Activated CD8-positive, alpha-beta memory T cell treated with anti-CD3 and anti-CD28 coated beads for 1 hour (primary cell): ENCODE data around the gene VWA2.

ENCODE experiments used
- DNase-seq, 2 donors: peaks; one replicate each; pipeline ENCODE4 v3.0.0-alpha.2; 2020; ENCODE audit warnings: low read depth in 1 of 2; ENCODE audit errors: extremely low read depth in 1 of 2

Gene VWA2, protein sequence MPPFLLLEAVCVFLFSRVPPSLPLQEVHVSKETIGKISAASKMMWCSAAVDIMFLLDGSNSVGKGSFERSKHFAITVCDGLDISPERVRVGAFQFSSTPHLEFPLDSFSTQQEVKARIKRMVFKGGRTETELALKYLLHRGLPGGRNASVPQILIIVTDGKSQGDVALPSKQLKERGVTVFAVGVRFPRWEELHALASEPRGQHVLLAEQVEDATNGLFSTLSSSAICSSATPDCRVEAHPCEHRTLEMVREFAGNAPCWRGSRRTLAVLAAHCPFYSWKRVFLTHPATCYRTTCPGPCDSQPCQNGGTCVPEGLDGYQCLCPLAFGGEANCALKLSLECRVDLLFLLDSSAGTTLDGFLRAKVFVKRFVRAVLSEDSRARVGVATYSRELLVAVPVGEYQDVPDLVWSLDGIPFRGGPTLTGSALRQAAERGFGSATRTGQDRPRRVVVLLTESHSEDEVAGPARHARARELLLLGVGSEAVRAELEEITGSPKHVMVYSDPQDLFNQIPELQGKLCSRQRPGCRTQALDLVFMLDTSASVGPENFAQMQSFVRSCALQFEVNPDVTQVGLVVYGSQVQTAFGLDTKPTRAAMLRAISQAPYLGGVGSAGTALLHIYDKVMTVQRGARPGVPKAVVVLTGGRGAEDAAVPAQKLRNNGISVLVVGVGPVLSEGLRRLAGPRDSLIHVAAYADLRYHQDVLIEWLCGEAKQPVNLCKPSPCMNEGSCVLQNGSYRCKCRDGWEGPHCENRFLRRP

DNA sequence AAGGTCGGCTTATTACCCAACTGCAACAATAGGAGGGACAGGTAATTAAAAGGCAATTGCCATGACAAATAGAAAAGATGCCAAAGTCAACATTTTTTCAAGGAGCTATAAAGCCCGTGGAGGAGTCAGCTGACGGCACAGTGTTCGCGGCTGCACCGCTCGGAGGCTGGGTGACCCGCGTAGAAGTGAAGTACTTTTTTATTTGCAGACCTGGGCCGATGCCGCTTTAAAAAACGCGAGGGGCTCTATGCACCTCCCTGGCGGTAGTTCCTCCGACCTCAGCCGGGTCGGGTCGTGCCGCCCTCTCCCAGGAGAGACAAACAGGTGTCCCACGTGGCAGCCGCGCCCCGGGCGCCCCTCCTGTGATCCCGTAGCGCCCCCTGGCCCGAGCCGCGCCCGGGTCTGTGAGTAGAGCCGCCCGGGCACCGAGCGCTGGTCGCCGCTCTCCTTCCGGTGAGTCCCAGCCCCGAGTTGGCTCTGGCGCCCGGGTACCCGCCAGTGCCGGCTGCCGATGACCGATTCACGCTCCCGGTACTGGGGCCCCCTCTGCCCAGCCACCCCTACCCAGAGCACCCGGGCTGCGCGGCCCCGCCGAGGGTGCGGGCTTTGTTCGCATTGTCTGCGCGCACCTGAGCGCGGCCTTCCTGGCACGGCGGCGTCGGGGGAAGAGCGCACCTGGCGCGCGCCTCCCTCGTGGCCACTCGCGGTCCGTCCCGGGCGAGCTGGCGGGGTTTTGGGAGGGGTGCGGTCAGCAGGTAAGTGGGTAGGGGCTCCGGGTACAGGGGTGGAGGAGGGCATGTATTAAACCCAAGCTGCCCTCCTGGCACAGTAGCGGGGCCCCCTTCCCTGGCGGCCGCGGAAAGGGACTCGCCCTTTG is at the start of gene VWA2:
Gene VWA2, plus strand, starts transcription at position 138 of the 877 bp plus-strand sequence. CDS start 9,460 bp downstream, outside the sequence.
- DNase-seq = peak in 1 of 2 donors; percentile 8

DNA sequence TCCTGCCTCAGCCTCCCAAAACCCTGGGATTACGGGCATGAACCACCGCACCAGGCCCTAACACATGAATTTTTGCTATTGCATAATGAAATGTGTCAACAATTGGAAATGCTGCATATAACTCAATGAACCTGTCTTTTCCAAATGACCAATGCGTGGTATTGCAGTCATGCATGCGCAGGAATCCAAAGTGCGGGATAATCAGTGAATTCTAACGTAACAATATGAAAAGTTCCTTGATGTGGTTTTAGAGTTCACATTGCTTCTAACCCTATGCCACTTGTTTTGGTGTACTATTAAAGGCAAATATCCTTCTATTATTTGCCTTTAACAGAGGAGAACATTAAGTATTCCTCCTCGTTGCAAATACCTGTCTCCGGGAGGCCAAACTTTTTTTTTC is 49.4 kb upstream of the VWA2 start:
- no peak for DNase-seq

DNA sequence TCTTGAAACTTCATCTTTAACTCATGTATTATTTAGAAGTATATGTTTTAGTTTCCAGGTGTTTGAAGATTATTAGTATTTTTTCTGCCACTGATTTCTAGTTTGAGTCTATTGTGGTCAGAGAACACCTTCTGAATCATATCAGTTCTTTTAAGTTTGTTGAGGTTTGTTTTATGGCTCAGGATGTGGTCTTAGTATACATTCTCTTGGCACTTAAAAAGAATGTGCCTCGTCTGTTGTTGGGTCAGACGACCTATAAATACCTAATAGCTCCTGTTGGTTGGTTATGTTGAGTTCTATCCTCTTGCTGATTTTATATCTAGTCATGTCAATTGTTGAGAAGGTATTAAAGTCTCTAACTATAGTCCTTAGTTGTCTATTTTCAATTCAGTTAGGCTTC is 44.0 kb upstream of the VWA2 start:
- no peak for DNase-seq

DNA sequence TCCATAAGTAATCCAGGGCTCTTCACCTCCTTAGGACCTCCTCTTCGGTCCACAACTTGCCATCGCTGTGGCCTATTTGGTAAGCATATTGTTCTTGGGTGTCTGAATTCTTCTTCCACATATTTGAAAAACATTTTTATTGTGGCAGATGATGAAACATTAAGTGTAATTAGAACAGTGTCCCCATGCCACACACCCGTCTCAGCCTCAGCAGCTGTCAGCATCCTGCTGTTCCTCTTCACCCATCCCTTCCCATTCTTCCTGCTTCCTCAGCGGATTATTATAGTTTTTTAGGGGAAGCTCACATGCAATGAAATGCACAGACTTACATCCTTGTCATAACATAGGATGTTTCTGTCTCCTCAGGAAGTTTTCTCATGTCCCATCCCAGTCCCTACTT is 39.8 kb upstream of the VWA2 start:
- no peak for DNase-seq

DNA sequence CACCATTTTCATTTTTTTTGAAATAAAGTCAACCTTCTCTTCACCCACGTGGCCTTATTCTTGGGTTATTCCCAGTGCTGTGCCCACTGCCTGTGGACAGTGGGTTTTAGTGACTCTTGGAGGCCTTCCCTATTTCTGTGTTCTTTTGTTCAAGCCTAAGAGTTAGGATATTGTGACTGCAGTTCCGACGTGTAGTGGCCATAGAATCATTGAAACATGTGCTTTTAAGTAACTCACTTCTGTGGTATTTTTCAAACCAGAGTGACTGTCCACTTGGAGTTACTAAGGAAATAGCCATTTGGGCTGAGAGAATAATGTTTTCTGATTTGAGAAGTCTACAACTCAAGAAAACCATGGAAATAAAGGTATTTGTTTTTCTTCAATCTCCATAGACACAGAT is 36.2 kb upstream of the VWA2 start:
- no peak for DNase-seq

DNA sequence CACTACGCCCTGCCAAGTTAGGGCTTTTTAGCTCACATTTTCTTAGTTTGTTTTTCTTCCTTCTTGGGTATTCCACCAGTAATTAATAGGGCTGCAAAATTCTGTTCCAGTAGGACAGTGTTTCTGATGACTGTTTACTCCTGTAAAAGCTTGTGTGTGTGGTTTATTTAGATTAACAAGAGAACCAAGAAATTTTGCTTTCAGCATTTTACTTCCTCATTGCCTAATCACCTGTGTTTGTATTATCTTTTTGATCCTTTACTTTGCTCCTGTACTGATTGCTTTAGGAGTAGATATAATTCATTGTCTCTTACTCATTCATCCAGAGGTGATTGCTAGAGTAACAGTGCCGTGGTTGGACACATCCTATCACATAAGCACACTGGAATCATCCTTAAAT is 32.2 kb upstream of the VWA2 start:
- no peak for DNase-seq

DNA sequence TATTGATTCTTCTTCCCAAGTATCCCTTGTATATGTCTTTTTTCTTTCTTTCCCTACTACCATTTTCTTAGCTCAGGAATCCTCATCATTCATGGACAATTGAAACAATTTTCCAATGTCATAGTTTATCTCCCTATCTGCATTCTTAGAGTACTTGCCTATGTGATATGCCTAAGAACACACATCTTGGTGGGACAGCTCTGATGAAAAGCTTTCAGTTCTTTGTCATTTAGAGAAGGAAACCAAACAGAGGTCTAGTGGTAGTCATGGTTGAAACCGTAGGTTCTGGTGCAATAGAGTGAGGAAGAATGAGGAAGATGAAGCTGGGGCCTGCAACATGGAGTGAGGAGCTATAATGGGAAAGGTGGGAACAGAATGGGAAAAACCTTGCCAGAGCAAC is 31.7 kb upstream of the VWA2 start:
- DNase-seq = no peak

DNA sequence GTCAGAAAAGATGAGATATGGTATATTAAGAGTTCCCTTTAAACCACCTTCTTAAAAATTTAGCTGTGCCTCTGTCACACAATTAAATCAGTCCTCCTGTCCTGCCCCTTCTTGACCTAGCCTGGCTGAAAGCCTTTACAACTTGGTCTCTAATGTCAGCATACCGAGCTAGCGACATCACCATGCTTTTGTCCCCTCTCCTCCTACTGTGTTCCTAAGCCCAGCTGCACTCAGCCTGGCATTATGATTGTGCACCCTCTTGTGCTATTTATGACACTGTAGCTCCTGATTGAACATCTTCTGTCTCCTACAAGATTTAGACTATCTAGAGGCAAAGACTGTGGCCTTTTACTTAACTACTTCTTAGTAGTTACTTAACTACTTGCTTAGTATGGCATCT is 30.7 kb upstream of the VWA2 start:
- DNase-seq = no peak

DNA sequence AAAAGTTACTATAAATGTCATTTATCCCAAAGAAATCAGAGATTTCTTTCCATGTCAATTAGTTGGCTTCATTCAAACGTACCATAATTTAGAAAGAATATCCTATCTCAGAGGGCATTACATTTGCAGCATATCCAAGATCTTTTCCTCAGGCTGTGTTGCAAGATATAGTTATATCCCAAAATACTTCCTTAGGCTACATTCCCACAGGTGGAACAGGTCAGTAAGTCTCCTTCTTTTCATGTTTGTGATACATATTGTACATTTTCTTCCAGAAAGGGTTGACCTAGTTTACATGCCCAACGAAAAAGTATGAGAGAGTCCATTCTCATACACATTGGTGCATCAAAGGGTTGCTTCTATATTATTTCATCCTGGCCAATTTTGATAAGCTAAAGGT is 26.9 kb upstream of the VWA2 start:
- no peak for DNase-seq

DNA sequence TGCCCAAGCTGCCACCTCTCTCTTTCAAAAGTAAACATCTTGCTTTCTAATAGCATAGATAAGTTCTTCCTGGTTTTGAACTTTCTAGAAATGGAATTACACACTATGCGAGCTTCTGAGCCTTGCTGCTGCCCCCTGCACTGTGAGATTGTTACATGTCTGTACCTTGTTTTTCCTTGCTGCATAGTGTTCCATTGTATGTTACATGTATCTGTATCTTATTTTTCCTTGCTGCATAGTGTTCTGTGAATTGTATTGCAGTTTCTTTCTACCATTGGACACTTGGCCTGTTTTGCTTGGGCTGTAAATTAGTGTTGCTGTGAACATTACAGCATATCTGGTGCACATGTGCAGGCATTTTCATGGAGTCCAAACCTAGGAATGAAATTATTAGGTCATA is 24.0 kb upstream of the VWA2 start:
- DNase-seq = no peak

DNA sequence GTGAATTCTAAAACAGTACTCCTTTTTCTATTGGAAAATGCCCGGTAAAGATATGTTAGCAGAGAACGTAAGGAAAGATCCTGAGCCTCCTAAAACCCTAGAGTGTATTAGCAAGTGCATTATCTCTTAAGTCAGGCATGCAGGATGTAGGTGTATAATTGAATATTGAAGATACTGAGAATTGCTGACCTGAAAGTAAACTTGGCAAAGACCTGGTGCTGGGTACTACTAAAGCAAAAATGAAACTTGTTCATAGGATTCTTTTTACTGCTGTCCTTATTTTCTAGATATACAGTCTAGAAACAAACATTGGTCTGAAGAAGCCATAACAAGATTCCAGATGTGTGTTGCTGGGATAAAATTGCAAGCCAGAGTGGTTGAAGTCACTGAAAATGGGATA is 18.8 kb upstream of the VWA2 start:
- DNase-seq = no peak

DNA sequence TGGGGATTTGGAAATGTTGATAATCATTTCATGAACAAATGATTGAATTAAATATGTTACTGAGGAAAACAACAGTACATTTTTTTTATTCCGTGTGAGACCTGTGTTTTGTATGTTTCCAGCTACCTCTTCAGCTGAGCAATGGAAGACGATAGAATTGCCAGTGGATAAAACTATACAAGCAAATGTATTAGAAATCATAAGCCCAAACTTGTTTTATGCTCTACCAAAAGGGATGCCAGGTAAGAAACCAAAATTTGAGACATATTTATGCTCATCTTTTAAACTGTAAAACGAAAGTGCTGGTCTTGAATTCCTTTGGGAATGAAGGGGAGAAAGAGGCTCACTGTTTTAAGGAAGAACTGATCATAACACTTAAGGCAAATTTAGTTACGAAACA is 17.8 kb upstream of the VWA2 start:
- no peak for DNase-seq

DNA sequence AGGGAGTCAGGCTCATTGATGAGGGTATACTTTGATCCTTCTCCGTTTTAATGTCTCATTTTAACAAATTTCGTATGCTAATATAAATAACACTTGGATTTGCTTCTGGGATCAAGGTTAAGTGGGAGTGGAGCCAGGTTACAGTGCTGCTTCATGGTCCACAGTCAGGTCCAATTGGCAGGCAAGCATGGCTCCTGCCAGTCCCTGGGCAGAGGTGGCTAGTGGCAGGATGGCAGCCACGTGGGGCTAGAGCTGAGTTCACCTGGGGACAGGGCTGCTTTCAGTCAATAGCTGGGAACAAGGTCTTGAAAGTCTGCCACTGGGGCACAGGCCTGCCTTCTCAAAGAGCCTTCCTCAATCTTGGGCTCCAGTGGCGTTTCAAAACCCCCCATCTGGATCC is 16.0 kb upstream of the VWA2 start:
- no peak for DNase-seq

DNA sequence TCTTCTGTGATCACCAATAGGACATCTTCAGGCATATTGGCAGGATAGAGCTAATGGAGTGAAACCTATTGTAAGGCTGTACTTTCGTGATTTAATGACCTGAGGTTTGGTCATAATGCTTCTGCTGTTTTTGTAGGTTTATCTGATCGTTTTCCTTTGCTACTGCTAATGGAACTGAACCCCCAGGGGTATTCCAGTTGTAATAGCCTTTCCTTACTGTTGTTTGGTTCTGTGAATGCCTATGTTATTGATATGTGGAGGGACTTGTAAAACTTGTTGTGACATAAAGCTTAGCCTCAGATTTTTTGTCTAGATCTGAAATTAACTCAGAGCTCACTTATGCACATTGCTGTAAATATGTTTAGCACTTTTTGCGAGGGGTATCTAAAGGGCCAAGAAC is 10.9 kb upstream of the VWA2 start:
- no peak for DNase-seq

DNA sequence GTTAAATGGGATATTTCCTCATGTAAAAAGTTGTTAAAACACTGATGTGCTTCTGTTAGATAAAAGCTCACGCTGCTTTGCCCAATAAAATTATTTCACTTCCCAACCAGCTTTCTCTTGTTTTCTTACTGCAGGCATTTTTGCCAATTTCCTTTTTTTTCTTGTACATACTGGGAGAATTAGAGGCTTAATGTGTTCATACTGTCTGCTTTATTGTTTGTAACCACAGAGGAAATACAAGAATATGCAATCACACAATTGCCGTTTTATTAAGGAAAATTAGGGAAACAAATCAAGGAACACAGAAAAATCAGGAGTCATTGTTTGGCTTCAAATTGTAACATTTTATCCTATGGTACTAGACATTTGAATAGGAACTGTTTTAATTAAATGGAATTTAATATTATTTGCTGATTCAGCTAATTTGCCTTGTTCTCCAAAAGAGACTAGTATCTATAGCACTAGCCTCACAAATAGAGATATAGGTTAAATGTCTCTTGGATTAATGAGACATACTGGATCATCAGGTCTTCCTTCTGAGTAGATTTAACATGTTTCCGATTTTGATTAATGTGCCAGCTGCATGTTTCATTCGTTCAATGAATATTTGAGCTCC is 6.4 kb upstream of the VWA2 start:
- no peak for DNase-seq

DNA sequence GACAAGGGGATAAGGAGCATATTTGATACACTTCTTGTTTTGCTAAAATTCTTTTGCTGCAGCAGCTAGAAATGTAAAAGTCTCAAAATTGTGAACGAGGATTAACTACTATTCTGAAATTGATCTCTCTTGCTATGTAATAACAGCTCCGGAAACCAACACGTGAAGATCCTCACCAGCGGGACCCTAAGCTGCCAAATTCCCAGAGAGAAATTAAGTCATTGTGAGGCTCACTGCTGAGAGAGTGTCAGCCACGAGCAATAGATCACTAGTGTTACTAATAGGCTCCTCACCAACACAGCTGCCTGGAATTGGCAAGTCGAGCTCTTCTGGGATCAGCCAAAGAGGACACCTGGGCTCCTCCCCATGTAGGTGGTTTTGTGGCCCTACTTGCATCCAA is 5.6 kb upstream of the VWA2 start:
- no peak for DNase-seq

DNA sequence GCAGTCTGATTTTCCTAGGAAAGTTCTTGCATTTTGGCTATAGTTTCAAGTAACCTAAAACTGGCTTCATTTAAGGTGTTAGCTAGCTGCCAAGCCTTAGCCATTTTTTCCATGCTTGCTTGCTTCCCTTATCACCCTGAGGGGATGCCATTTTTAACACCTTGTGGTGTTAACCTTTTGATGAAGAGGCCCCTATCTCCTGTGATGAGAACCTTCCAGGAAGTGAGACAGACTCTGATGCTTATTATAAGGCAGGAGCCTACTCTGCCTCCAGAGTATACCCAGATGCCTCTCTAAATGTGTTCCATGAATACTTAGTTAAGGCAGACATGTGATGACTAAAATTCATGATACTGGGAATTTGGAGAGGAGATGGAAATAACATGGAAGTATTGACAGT is 4.9 kb upstream of the VWA2 start:
- no peak for DNase-seq

DNA sequence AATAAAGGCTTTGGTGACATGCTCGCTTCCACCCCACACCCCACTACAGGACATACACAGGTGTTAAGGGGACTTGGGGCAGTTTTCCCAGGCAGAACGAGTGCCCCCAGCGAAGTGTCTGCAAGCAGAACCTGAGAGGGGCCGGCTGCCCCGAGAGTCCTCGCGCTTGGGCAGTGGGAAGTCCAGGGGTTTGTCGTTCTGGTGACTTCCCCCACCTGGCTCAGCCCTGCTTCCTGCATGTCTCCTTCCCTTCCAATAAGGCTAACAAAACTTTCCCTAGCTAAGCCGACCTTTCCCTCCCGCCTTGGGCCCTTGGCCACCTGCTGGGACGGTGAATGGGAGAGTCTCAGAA is 916 bp downstream of the VWA2 start:
- DNase-seq = no peak

DNA sequence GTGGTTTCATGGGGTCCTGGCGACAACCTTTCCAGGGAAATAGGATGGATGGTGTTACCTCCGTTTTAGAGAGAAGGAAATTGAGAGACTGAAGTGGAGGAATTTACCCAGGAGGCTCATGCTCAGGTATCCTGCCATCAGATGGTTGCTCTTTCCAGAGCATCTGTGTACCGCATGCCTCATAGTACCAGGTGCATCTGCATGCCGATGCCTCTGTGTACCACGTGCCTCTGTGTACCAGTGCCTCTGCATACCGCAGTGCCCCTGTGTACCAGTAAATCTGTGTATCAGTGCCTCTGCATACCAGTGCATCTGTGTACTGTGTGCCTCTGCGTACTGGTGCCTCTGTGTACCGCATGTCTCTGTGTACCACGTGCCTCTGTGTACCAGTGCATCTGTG is 3.2 kb downstream of the VWA2 start:
- DNase-seq = no peak

DNA sequence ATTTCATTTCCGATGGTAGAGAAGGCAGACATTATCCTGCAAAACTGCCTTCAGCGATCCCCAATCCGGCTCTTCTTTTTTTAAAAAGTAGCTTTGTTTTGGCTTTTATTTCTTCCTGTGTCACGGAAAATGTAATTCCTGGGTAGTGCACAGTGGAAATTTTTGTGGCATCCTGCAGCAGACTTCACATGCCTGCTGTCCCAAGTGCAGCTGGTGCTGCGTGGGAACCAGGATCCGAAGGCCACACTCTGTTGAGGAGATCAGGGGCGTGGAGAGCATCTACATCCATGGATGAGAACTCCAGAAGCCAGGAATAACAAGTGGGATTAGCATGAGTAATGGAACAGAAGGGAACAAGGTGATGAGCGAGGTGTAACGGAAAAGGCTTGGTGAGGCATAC is 4.6 kb downstream of the VWA2 start:
- DNase-seq = no peak

DNA sequence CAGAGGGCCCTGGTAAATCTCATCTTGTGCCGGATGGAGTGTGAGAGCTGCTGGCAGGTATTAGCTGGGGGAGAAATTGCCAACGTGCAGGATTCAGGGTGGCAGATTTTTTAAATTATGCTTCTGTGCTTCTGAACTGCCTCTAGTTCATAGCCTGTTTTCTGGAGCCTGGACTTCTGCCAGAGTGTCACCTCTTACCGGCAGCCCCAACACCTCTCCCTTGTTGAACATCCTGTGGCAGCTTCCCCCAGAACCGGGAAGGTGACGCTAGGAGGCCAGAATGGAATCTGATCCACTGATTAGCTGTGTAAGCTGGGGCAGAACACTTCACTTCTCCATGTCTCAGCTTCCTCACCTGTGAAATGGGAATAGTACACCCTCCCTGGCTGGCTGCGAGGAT is 5.1 kb downstream of the VWA2 start:
- DNase-seq = no peak
